Lower lobe of right lung (tissue), 2 donors: ENCODE data around the gene DTNBP1. TPM values are rescaled to one million over a fixed set of nuclear protein-coding genes. Genes with fewer than 3 reads are reported as not detected.

ENCODE experiments used
- ATAC-seq, 2 donors: fragments of 200-7000 bp; cut with Tn5 transposase; one replicate each; pipeline ENCODE4 v1.9.1; 2020 to 2022; ENCODE audit warnings: mild to moderate bottlenecking in 2 of 2, moderate library complexity in 2 of 2
- DNase-seq: peaks from one replicate; pipeline ENCODE4 v3.0.0-alpha.2; 2020
- H3K27ac ChIP-seq: fragments of 200-600 bp; one replicate; pipeline ENCODE4 v1.8.0; 2022
- H3K27me3 ChIP-seq: fragments of 200-600 bp; one replicate; pipeline ENCODE4 v1.8.0; 2022; ENCODE audit warnings: low read depth
- H3K36me3 ChIP-seq: fragments of 200-600 bp; one replicate; pipeline ENCODE4 v1.8.0; 2022; ENCODE audit warnings: mild to moderate bottlenecking
- H3K4me1 ChIP-seq: fragments of 200-600 bp; one replicate; pipeline ENCODE4 v1.8.0; 2022
- H3K4me3 ChIP-seq: fragments of 200-600 bp; one replicate; pipeline ENCODE4 v1.8.0; 2022; ENCODE audit warnings: mild to moderate bottlenecking
- H3K9me3 ChIP-seq: fragments of 200-600 bp; one replicate; pipeline ENCODE4 v1.8.0; 2022
- CTCF ChIP-seq: fragments of 200-600 bp; IDR thresholded peaks from one replicate; pipeline ENCODE4 v1.8.0; 2022; ENCODE audit warnings: antibody characterized with exemption, mild to moderate bottlenecking
- intact Hi-C: fragments of 100-400 bp; cut with DNase I; formaldehyde crosslinking; loops from one replicate; pipeline ENCODE4 v1.11.0; 2022
- total RNA-seq: library from RNA; stranded (reverse); fragmentation: NEBNext Ultra II Directional; extraction: Animal tissue kit (Norgen Biotek cat#: 25700); gene quantifications from one replicate; pipeline ENCODE4 v1.2.1, GENCODE V29; 2021
- donor health status: DM: no; HTN: yes; CAD: no; lungs with severe emphysema.

DTNBP1 gene
- total RNA-seq, 1 donor from 2014 or later: 25.9 TPM

- DNase-seq: no peak
- intact Hi-C loops: no loop called here
- no peaks in the 10 kb centered on the region for H3K9me3 ChIP-seq
- H3K36me3 ChIP-seq: no peaks in the 10 kb centered on the region
- no peak overlapping the region for H3K27ac ChIP-seq
- no peak overlapping the region for H3K4me3 ChIP-seq
- no peaks in the 10 kb centered on the region for H3K27me3 ChIP-seq
- H3K4me1 ChIP-seq: no peaks in the 10 kb centered on the region
- TF ChIP-seq CTCF: no peak
- no peak for ATAC-seq
These were observed 77.0 kb downstream of the DTNBP1 start for GRCh38 chr6:15585760-15586214.

DNA sequence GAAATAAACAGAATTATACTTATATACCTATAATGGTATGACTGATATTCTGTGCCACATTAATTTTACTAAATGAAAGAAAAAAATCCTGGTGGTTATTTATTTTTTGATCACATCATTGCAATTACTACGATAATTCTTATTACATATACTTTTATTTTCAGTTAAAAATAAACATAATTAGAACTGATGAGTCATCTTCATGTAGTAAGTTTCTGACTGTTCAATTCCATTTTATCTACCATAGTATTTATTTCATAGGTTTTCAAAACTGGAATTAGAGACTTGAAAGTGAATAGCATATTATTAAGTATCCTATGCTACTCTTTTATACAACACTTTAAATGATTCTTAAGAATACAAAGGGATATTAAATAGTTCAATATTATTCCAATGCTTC, 80.3 kb downstream of the DTNBP1 start:
- DNase-seq (no peak), ATAC-seq (no peak)
- Histone ChIP-seq H3K9me3 (no peaks in the 10 kb centered on the region), H3K27ac (no peak overlapping the region), H3K27me3 (no peaks in the 10 kb centered on the region), H3K36me3 (no peaks in the 10 kb centered on the region), H3K4me3 (no peak overlapping the region), H3K4me1 (no peaks in the 10 kb centered on the region)
- intact Hi-C loops: no loop called here
- no peak for TF ChIP-seq CTCF

- intact Hi-C loops: no loop called here
- Histone ChIP-seq H3K4me3 (no peak overlapping the region), H3K9me3 (no peaks in the 10 kb centered on the region), H3K4me1 (no peaks in the 10 kb centered on the region), H3K27me3 (no peaks in the 10 kb centered on the region), H3K27ac (no peak overlapping the region), H3K36me3 (no peaks in the 10 kb centered on the region)
- ATAC-seq (no peak), DNase-seq (no peak)
- no peak for TF ChIP-seq CTCF
These were observed 81.1 kb downstream of the DTNBP1 start for GRCh38 chr6:15581751-15582150.

DNA sequence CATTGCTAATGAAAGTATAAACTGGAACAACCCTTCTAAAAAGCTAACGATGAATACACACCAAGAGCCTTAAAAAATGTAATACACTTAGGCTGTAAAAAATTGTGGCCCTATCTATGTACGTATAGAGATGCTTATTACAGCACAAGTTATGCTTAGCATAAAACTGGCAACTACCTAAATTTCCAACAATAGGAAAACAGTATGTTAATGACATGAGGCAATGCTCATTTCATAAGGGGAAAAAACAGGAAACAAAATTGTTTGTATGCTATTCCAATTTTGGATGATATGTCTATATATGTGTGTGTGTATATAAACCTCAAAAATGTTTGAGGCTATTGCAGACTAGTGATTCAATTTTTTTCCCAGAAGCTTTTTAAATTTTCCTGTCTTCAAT, 82.5 kb downstream of the DTNBP1 start:
- no peak for TF ChIP-seq CTCF
- DNase-seq (no peak), ATAC-seq (no peak)
- intact Hi-C loops: no loop called here
- Histone ChIP-seq H3K27ac (no peak overlapping the region), H3K27me3 (no peaks in the 10 kb centered on the region), H3K4me3 (no peak overlapping the region), H3K9me3 (no peaks in the 10 kb centered on the region), H3K36me3 (no peaks in the 10 kb centered on the region), H3K4me1 (no peaks in the 10 kb centered on the region)

GRCh38 chr6:15578716-15579391, 84.0 kb downstream of the DTNBP1 start:
- TF ChIP-seq CTCF: no peak
- Histone ChIP-seq H3K27me3 (no peaks in the 10 kb centered on the region), H3K4me1 (no peaks in the 10 kb centered on the region), H3K36me3 (no peaks in the 10 kb centered on the region), H3K9me3 (no peaks in the 10 kb centered on the region), H3K4me3 (no peak overlapping the region), H3K27ac (no peak overlapping the region)
- ATAC-seq: no peak
- intact Hi-C loops: no loop called here
- no peak for DNase-seq
